AG04450 (cell line): ENCODE data around the gene LARGE1. TPM values are rescaled to one million over a fixed set of nuclear protein-coding genes. Genes with fewer than 3 reads are reported as not detected.

ENCODE experiments used
- CTCF ChIA-PET: fragments of 300-600, 350-600 bp; formaldehyde crosslinking; extraction: SDS; loops from one replicate; lab custom pipeline; 2022; ENCODE audit warnings: antibody characterized with exemption, inconsistent platforms; lab: Charles Lee
- POLR2A ChIA-PET: fragments of 350-600 bp; formaldehyde crosslinking; extraction: SDS; loops from one replicate; lab custom pipeline; 2021; ENCODE audit warnings: antibody characterized with exemption, inconsistent platforms; lab: Yijun Ruan, JAX
- DNase-seq: peaks from one replicate; pipeline ENCODE4 v3.0.0-alpha.2; 2011; ENCODE audit warnings: low read depth, low spot score
- H3K27ac ChIP-seq: one replicate; pipeline ENCODE4 v1.5.1; 2012; ENCODE audit warnings: low read depth, low read length, control low read depth
- H3K27me3 ChIP-seq: one replicate; pipeline ENCODE4 v1.6.0; 2012; ENCODE audit warnings: low read length; ENCODE audit not compliant: control insufficient read depth, insufficient read depth
- H3K4me3 ChIP-seq: 2 replicates; pipeline ENCODE4 v1.5.1; 2011; ENCODE audit warnings: mild to moderate bottlenecking, low read depth, low read length, control low read depth
- H3K9me3 ChIP-seq: 2 replicates; pipeline ENCODE4 v1.5.1; 2012; ENCODE audit warnings: low read length; ENCODE audit not compliant: control insufficient read depth, insufficient read depth
- polyA plus RNA-seq: library from polyadenylated mRNA; depleted of rRNA; stranded (reverse); fragments of >200 nt; gene quantifications from 2 replicates; pipeline ENCODE4 v1.2.3, GENCODE V29; 2011
- TF ChIP-seq, protein P1 (sequence below): IDR thresholded peaks from 2 replicates; pipeline ENCODE4 v1.5.1; 2011; ENCODE audit warnings: low read depth, low read length, control low read depth, inconsistent platforms

The LARGE1 gene
- polyA plus RNA-seq, 1 experiment, result 8.4 TPM

- TF ChIP-seq, protein P1, sequence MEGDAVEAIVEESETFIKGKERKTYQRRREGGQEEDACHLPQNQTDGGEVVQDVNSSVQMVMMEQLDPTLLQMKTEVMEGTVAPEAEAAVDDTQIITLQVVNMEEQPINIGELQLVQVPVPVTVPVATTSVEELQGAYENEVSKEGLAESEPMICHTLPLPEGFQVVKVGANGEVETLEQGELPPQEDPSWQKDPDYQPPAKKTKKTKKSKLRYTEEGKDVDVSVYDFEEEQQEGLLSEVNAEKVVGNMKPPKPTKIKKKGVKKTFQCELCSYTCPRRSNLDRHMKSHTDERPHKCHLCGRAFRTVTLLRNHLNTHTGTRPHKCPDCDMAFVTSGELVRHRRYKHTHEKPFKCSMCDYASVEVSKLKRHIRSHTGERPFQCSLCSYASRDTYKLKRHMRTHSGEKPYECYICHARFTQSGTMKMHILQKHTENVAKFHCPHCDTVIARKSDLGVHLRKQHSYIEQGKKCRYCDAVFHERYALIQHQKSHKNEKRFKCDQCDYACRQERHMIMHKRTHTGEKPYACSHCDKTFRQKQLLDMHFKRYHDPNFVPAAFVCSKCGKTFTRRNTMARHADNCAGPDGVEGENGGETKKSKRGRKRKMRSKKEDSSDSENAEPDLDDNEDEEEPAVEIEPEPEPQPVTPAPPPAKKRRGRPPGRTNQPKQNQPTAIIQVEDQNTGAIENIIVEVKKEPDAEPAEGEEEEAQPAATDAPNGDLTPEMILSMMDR, result no peak
- H3K27me3 ChIP-seq, result no peaks in the 10 kb centered on the region
- H3K27ac ChIP-seq, result no peak overlapping the region
- DNase-seq, result no peak
- CTCF ChIA-PET, result no interaction called here
- H3K9me3 ChIP-seq, result peaks cover 4% of the 10 kb centered on the region; the same call in 1 of the 2 replicates
- no peak overlapping the region for H3K4me3 ChIP-seq
- POLR2A ChIA-PET, result no interaction called here
These were observed 35.4 kb downstream of the LARGE1 start for GRCh38 chr22:33884829-33885228.

GRCh38 chr22:33883961-33884808 lies 36.1 kb downstream of the LARGE1 start:
- Histone ChIP-seq H3K27me3 (no peaks in the 10 kb centered on the region), H3K9me3 (peaks cover 4% of the 10 kb centered on the region; the same call in 1 of the 2 replicates), H3K4me3 (no peak overlapping the region), H3K27ac (no peak overlapping the region)
- POLR2A ChIA-PET, result no interaction called here
- no peak for DNase-seq
- CTCF ChIA-PET, result no interaction called here
- TF ChIP-seq, protein P1, result no peak

- TF ChIP-seq, protein P1, result no peak
- Histone ChIP-seq H3K4me3 (no peak overlapping the region), H3K27ac (no peak overlapping the region), H3K9me3 (peaks cover 4% of the 10 kb centered on the region; the same call in 1 of the 2 replicates), H3K27me3 (no peaks in the 10 kb centered on the region)
- DNase-seq, result no peak
- ChIA-PET CTCF (no interaction called here), POLR2A (no interaction called here)
These were observed 36.7 kb downstream of the LARGE1 start for GRCh38 chr22:33883561-33883960.

DNA sequence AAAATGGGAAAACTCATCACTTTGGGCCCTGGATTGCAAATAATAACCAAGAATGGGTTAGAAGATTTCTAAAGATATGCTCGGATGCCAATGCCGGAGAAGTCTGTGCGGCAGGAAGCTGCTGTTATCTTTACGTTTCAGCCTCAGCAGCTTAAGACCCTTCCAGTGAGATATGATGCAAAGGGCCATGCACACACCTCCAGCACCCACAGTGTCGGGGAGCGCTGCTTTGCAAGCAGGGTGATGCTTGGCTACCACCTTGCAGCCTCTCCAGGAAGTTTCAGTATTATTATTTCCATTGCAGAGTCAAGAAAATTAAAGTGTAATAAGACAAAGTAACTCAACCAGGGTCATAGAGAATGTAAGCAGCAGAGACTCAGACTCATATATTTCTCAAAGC lies 37.3 kb downstream of the LARGE1 start:
- Histone ChIP-seq H3K9me3 (peaks cover 4% of the 10 kb centered on the region; the same call in 1 of the 2 replicates), H3K27me3 (no peaks in the 10 kb centered on the region), H3K4me3 (no peak overlapping the region), H3K27ac (no peak overlapping the region)
- TF ChIP-seq, protein P1, result no peak
- ChIA-PET CTCF (no interaction called here), POLR2A (no interaction called here)
- no peak for DNase-seq

GRCh38 chr22:33880986-33881385 lies 39.3 kb downstream of the LARGE1 start:
- Histone ChIP-seq H3K27me3 (no peaks in the 10 kb centered on the region), H3K4me3 (no peak overlapping the region), H3K9me3 (peaks cover 4% of the 10 kb centered on the region; the same call in 1 of the 2 replicates), H3K27ac (no peak overlapping the region)
- no peak for DNase-seq
- POLR2A ChIA-PET, result no interaction called here
- TF ChIP-seq, protein P1, result no peak
- CTCF ChIA-PET, result no interaction called here
